Bronchial epithelial cell (primary cell): ENCODE results near the gene GATM. TPM values are rescaled to one million over a fixed set of nuclear protein-coding genes. Genes with fewer than 3 reads are reported as not detected.
"Not testable (repeated sequence)": the region's sequence is repeated elsewhere in the genome, so short reads cannot be mapped to it uniquely, and the experiment has no call there.

Experiments
- DNase-seq: peaks from one replicate; pipeline ENCODE4 v3.0.0-alpha.2; 2010; ENCODE audit warnings: low read depth
- FAIRE-seq: peaks from 2 replicates; lab custom pipeline; 2011; peaks lifted over from hg19 to GRCh38; lab: Jason Lieb, UNC
- H3K27me3 ChIP-seq: 2 replicates; pipeline ENCODE4 v1.5.1; 2011; ENCODE audit warnings: low read length; ENCODE audit not compliant: control insufficient read depth, insufficient read depth
- H3K36me3 ChIP-seq: 2 replicates; pipeline ENCODE4 v1.5.1; 2011; ENCODE audit warnings: low read length; ENCODE audit not compliant: control insufficient read depth, insufficient read depth
- H3K4me3 ChIP-seq: 2 replicates; pipeline ENCODE4 v1.5.1; 2011; ENCODE audit warnings: mild to moderate bottlenecking, low read depth, low read length, control low read depth
- CTCF ChIP-seq: IDR thresholded peaks from 2 replicates; pipeline ENCODE4 v1.5.1; 2011; ENCODE audit warnings: mild to moderate bottlenecking, moderate library complexity, low read length, control low read depth, inconsistent platforms; ENCODE audit not compliant: insufficient read depth, severe bottlenecking
- total RNA-seq: library from RNA; depleted of rRNA; stranded (reverse); fragments of >200 nt; gene quantifications from 2 replicates; pipeline ENCODE4 v1.2.1, GENCODE V29; 2014

The GATM gene
- total RNA-seq, 1 donor from 2014 or later, result 1.3 TPM

GRCh38 chr15:45319472-45320214 is 58.7 kb downstream of the GATM start:
- DNase-seq (no peak), FAIRE-seq (no peak)
- TF ChIP-seq CTCF, result no peak
- Histone ChIP-seq H3K27me3 (no peaks in the 10 kb centered on the region), H3K4me3 (no peak overlapping the region), H3K36me3 (no peaks in the 10 kb centered on the region)

DNA sequence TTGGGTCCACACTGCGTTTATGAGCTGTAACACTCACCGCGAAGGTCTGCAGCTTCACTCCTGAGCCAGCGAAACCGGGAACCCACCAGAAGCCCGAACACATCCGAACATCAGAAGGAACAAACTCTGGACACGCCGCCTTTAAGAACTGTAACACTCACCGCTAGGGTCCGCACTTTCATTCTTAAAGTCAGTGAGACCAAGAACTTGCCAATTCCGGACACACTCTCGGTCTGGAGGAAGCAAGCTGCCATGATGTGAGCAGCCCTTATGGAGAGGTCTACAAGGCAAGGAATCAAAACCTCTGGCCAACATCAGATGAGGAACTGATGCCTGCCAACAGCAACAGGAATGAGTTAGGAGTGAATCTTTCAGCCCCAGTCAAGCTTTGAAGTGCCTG is 63.4 kb downstream of the GATM start:
- FAIRE-seq (no peak), DNase-seq (no peak)

GRCh38 chr15:45314117-45314516 is 64.2 kb downstream of the GATM start:
- not testable (repeated sequence) for FAIRE-seq, DNase-seq, H3K36me3 ChIP-seq

More for the DNA sequence above, 63.4 kb downstream of the GATM start:
- no peak for TF ChIP-seq CTCF
- Histone ChIP-seq H3K36me3 (no peaks in the 10 kb centered on the region), H3K4me3 (no peak overlapping the region), H3K27me3 (no peaks in the 10 kb centered on the region)

More at GRCh38 chr15:45314117-45314516, 64.2 kb downstream of the GATM start:
- H3K27me3 ChIP-seq, H3K4me3 ChIP-seq: not testable (repeated sequence)

Other genes starting within 250 kb of the GATM start
- 27.1 and 54.5 TPM in 2 replicates for gene DUOXA1, start 248.7 kb downstream of the GATM start, total RNA-seq
- 13.2 and 37.0 TPM in 2 replicates for gene DUOX1, start 248.6 kb downstream of the GATM start, total RNA-seq
- gene SHF, start 190.6 kb downstream of the GATM start, total RNA-seq, result 0.77 and 0.79 TPM in 2 replicates
- not detected in 2 replicates for gene SLC28A2, start 126.3 kb downstream of the GATM start, total RNA-seq
- 3.4 and 6.1 TPM in 2 replicates for gene SLC30A4, start 144.2 kb upstream of the GATM start, total RNA-seq
- 48.6 and 49.0 TPM in 2 replicates for gene BLOC1S6, start 208.8 kb upstream of the GATM start, total RNA-seq